Activated naive CD4-positive, alpha-beta T cell (primary cell): ENCODE measurements around the gene RBM5.

Experiments
- DNase-seq, 4 experiments: peaks; one replicate each; lab custom pipeline; 2025; lab: John Stamatoyannopoulos, UW

The RBM5 gene

DNA sequence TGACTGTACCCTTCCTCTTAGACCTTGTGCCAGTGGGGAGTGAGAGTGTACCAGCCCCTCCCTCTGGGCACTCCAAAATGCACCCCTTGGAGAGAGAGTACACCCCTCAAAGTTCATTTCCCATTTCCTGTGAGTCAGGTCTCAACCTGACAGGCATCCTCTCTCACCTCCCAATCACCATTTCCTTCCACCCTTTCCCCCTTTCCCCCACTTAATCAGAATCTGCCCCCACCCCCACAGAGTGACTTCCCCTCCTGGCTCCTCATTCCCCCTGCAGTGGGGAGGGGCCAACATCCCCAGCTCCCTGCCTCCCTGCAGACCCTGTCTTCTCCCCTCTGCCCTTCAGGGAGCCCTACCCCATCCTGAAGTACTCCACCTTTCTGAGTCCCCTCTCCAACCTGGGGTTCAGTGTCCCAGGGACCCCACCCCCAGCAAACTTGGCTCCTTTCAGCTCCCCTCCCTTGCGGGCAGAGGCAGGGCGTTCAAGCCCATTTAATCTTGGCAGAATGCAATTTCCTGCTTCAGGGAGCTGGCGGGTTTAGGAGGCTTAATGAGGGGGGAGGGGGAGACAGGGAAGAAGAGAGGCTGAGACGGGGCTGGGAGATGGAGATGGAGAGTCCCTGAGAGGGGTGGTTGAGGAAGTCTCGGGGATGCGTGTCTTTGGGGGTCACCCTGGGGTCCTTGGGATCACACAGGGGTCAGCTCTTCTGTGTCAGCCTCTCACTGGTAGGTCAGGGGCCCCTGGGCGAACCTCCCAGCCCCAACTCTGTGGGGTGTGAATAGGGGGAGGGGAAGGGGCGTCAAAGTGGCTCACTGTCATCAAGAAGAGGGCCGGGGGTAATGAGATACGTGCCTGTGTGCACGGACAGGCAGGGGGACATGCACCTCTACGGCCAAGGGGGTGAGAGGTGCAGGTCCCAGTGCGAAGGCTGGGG lies 49.8 kb downstream of the RBM5 start:
- no peak for DNase-seq

DNA sequence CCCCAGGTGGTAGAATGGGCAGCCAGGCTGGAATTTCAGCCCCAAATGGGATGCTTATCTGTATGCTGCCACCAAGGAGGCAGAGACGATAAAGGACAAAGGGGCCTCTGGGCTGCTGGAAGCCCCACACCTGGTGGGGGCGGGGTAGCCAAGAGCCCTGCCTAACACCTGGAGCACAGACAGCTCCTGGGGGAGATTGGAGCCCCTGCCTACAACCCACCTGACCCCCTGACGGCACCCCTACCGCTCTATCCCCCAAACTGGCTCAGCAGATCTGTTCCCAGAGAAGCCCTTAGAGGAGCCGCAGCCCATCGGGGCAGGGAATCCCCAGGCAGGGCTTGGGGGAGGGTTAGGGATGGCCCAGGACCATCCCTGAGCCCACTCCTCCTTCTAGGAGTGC lies 50.6 kb downstream of the RBM5 start:
- no peak for DNase-seq

DNA sequence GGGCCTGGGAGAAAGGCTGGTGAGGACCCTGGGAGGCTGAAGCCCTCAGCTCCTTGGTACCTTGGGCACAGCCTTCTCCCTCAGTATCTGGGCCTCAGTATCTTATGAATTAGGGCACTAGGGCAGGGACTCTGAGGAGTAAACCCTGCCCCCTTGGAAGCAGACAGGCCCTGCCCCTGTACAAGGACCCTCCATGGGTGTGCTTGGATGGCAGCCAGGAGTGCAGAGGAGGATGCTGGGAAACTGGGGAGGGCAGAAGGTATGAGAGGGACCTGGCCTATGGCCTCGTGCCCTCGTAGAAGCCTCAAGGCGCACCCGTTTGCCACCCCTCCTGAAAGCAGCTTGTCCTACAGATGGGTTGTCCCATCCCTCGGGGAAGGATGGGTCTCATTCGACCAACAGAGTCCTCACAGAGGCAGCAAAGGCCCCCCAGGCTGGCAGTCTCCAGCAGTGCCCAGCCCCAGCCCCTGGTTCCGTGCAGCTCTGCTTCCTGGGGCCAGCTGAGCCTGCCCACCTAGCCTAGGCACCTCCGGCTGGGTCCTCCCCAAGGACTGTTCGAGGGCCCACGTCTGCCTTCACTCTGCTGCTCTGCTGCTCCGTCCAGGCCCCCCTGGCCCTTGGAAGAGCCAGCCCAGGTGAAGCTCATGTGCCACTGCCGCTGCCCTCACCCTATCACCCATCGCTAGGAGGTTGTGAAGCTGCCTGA lies 51.2 kb downstream of the RBM5 start:
- DNase-seq: no peak

DNA sequence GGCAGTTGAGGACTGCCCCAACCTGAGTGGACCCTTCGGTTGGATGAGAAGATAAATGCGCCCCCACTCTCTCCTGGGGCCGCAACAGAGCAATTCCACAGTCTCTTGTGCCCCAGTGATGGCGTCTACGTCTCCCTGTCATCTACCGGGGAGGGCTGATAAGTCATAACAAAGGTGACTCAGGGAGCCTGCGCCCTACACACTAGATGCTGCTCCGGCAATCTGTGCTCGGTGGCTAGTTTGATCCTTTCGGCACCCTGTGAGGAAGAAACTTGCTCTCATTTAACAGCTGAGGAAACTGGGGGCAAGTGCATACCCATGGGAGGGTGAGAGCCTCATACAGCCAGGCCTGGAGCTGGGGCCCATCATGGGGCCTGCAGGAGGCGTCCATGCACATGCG lies 52.3 kb downstream of the RBM5 start:
- no peak for DNase-seq

DNA sequence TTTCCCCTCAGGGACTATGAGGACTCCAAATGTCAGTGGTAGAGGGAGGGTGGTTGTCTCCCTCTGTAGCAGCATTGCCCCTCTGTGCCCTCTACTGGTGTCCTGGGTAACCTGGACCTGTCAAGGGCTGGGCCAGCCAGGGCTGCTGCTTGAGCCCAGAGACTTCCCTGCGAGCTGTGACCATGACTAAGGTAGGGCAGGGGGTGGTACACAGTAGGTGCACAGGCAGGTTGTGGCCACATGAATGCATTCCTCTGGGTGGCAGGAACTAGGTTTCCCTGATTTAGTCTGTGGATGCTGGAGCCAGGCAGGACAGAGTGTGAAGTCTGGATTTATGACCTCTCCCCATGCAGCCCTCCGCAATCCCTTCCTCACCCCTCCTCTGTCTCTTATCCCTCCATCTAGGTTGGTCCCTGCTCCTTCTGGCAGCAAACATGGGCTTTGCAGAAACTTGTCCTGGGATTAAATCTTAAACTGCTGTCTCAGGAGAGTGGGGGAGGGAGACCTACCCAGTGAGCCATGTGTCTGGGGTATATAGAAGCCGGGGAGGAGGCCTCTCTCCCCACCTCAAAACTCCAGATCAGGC lies 57.7 kb downstream of the RBM5 start:
- no peak for DNase-seq

DNA sequence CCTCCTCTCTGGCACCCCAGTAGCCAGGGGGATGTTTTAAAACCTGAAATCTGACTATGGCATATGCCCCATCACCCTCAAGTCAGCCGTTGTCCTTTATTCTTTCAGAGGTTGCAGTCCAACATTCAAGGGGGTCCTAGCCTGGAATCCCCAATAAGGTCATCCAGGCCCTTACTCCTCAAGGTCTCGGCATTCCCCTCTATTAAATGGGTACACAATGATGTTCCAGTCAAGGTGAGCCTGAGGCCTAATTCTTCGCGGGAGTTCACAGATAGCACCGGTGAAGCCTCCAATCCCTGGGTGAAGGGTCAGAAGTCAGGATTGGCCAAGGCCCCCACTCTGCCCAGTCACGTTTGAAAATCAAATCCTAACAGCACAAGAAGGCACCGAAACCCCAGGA lies 58.3 kb downstream of the RBM5 start:
- DNase-seq: no peak

DNA sequence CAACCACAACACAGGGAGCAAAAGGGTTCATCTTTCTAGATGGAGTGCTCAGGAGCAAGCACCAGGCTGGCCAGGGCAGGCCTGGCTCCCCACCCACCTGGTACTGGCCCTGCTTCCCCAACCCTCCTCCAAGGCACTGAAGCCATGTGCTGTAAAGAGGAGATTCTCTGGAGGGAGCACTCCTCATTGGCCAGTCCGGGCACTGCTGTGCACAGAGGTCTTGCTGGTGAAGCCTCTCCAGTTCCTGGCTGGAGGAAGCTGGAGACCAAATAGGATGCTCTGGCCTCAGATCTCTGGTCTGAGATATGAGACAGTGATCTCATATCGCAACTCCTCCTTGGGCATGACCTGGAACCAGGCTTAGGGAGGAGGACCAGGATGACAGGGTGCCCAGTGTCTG lies 58.7 kb downstream of the RBM5 start:
- DNase-seq: no peak

DNA sequence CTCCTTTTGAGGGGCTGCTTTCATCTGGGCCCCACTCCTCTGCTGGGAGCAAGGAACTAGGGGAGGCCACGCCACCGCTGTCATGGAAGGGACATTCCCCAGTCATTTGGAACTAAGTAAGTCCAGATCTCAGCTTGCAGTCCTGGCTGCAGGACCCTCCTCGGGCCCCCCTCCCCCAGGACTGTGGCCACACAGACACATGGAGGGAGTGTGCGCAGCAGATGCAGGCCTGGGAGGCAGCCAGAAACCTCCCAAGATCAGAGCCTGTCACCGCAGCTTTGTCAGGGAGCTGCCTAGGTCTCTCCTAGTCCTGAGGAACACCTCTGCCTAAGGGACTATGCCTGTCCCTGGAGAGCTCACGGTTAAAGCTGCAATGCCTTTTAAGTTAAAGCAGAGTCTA lies 59.1 kb downstream of the RBM5 start:
- no peak for DNase-seq

DNA sequence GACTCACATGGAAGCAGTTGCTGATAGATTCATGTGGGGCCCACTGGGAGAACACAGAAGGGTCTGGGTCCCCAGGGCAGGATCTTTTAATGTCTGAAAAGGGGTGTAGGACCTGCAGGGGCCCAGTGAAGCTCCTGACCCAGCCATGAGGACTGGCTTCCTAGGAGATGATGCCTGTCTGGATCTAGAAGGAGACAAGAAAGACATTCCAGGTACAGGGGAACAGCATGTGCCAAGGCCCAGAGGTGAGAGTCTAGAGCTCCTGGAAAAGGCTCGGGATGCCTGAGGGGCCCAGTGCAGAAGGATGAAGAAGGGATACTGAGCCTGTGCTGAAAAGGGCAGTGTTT lies 61.7 kb downstream of the RBM5 start:
- DNase-seq: no peak

DNA sequence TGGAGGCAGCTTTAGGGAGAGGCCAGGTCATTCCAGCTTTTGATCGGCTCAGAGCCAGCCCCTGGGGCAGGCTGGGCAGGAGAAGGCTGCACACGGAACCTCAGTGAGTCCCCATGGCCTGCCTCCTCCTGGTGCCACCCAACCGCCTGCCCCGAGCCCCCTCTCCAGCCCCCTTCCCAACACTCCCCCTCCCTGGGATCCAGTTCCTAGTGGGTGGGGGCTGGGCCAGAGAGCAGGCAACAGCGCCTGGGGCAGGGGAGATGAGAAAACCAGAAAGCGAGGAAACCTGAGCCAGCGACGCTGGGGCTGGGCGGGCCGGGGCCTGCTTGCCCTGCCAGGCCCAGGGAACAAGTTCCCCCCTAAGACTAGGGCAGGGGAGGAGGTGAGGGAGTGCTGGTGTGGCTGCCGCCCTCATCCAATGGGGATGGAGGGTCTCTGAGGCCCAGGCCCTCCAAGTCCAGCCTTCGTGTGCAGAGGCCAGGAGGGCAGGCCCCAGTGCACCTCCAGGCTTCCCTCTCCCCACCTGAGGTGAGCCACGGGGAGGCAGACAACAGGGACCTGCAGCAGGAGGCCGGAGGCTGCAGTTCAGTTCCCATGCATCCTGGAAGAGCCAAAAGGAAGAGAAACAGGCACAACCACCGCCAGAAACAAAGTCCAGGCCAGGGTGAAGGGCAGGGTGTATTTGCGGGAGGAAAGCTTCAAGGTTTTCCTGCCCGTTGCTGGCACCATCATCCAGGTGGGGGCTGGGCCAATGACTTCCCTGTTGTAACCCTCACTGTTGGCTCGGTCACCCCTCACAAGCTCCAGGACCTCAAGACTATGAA lies 62.4 kb downstream of the RBM5 start:
- no peak for DNase-seq

DNA sequence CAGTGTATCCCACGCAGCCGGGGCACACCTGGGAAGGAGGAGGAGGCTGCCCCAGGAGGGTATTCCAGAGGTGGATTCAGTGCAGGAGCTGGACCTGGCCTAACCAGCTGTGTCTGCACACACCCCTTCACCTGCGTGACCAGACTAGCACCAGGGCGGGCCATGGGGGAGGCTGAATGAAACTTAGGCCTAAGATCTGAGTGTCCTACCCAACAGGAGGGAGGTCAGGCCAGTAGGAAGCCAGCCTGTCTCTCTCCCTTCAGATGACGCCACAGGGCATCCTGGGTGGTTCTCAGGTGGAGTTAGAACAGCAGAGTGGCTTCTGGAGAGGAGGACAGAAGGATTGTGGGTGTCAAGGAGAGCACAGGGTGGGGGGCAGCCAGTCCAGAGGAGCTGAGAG lies 63.0 kb downstream of the RBM5 start:
- DNase-seq: no peak

DNA sequence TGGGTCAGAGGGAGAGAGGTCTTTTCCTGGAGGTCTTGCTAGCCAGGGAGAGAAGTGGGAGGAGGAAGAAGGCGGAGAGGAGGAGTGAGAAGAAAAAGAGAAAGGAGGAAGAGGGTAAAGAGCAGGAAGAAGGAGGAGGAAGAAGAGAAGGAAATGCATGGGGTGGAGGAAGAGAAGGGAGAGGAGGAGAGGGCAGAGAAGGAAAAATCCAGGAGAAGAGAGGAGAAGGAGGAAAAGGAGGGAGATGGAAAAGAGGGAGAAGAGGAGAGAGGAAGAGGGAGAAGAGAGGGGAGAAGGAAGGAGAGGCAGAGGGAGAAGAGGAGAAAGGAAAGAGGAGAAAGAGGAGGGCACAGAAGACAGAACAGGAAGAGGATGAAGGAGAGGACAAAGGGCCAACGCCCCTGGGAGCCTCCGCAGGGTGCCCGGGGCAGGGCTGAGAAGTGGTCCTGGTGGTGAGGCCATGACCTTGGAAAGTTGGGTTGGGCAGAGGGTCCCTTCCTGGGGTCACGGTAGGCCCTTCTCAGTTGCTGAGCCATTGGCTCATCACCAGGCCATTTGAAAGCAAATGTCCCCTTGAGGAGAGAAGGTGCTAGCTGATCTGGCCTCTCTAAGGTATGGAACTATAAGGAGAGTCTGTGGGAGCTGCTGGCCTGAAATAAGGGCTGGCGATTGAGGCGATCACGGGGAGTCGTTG lies 65.2 kb downstream of the RBM5 start:
- no peak for DNase-seq

DNA sequence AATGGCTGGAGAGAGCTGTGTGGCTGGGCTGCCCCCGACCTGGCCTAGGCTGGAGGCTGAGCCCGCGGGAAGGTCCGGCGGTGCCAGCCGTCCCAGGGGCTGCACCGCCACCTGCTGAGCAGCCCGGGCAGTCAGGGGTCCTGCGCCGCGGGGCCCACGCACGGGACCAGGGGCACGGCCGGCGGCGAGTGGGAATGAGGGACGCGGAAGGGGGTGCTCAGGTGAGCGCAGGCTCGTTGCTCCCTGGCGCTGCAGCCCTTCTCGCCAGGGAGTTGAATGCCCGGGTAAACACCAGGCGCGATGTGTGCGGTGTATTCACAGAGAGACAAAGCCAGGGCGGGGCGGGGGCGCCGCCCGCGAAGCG lies 65.7 kb downstream of the RBM5 start:
- DNase-seq: no peak

DNA sequence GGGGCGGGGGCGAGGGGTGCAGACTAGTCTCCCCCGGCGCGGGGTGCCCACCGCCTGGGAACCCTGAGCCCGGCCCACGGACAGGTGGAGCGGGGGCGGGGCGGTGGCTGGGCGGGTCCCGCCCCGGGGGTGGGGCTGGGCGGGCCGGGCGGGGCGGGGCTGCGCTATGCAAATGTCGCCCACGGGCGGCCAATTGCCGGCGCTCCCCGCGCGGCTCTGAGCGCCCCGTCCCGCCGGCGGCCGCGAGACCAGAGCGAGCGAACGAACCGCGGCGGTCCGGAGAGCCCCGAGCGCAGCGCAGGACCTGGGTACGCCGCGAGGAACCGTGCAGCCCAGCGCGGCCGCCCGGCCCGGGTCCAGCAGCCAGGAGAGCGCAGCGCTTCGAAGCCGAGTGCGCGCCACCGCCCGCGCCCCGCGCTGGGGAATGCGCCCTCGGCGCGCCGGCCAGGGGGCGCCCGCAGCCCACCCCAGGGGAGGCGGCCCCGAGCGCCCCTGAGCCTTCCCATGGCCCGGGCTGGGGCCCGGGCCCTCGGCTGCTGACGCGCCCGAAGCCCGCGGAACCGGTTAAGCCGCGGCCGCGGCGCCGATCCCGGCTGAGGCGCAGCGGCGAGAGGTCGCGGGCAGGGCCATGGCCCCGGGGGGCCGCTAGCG lies 66.2 kb downstream of the RBM5 start, which contains the start of gene SEMA3F:
SEMA3F (plus strand) TSS at position 485 of the 651 bp plus-strand sequence. CDS start 4,299 bp downstream, outside the sequence.
- DNase-seq: peak; percentile 9 to 62 (median 31)

DNA sequence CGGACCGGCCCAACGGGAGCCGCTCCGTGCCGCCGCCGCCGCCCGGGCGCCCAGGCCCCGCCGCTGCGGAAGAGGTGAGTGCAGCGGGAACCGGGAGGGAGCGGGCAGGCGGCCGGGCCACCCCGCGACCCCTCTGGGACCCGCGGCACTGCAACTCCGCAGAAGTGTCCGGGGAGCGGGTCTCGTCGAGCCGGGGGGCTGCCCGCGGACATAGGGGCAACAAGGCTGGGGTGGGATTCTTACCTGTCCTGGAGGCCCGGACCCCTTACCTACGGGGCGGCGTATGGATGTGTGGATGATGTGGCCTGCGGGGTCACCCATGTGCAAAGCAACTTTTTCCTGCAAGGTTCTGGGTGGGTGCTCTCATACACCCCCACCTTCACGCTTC lies 66.8 kb downstream of the RBM5 start:
- no peak for DNase-seq

DNA sequence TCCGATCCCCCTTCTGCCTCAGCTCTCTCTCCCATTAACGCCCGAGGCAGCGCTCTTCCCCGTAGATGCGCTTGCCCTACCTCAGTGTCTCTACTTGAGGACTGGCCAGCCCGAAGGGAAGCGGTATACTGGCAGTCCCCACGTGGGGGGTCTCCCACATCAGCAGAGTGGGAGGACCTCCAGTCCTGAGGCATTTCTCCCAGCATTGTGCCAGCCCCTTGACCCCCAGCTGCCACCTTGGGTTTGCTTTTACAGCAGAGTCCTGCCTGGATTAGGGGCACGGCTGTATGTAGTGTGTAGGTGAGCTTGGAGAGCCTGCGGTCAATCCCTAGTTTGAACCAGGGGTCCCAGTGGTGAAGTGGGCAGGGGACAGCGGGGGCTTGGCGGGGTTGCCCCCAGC lies 67.2 kb downstream of the RBM5 start:
- no peak for DNase-seq

DNA sequence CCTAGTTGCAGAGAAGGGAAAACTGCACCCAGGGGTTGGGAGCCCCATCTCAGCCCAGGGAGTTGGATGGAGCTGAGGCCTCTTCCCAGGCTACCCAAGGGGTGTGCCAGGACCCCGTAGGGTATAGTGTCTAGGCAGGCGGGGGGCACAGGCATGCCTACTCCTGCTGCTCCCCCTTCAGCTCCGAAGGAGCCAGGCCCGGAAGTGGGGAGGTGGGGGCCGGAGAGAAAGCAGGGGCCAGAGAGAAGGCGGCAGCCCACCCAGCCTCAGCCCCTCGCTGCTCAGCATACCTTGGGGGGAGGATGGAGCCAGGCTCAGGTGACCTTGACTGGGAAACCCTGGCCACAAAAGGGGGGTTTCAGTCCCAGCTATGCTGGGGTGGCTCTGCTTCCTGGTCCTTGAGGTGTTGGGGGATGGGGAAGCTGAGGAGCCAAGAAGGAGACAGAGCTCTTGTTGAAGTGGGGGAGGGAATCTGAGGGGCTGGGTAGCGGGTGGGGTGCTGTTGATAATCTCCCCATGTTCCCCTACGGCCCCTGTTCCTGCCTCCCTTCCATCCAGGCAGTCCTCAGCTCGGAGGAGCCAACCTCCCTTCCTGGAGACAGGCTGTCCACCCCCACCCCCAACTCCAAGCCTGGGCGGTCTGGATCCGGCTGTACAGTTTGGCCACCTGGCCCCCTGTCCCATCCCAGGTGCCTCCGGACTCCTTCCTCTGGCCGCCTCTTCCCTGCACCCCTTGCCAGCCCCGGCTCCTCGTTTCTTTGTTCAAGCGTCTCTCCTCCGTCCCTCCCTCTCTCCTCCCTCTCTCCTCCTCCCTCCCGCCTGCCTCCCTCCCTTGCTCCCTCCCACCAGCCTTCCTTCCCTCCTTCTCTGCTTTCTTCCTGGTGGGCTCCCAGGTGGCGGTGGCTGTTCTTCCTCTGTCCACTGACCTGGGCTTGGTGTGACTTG lies 68.1 kb downstream of the RBM5 start:
- no peak for DNase-seq

DNA sequence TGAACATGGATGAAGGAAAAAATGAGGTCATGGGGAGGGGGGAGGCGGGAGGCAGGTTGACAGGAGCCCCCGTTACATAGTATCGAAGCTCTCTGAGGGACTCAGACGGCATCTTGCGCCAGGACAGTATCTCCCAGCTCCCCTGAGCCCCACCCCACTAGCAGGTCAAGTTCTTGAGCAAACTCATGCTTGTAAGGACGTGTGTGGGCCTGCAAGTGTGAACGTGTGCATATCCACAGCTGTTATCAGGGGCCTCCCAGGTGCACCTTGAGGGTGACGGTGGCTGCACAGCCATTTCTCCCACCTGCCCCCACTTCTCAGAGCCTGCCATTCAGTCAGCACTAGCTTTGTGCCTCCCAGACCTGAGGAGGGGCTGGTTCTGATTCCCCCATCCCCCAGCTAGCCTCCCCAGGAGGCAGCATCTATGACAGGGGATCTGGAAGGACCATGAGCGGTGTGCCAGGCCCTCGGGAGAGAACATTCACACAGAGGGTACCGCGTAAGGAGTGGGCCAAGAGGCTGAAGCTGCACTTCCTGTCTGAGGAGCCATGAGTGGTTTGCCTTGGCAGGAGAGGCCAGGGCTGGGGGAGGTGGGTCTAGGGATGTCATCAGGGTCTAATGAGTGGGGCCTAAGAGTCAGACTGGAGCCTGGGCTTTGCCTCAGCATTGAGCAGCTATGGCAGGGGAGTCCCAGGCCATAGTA lies 69.3 kb downstream of the RBM5 start:
- no peak for DNase-seq

DNA sequence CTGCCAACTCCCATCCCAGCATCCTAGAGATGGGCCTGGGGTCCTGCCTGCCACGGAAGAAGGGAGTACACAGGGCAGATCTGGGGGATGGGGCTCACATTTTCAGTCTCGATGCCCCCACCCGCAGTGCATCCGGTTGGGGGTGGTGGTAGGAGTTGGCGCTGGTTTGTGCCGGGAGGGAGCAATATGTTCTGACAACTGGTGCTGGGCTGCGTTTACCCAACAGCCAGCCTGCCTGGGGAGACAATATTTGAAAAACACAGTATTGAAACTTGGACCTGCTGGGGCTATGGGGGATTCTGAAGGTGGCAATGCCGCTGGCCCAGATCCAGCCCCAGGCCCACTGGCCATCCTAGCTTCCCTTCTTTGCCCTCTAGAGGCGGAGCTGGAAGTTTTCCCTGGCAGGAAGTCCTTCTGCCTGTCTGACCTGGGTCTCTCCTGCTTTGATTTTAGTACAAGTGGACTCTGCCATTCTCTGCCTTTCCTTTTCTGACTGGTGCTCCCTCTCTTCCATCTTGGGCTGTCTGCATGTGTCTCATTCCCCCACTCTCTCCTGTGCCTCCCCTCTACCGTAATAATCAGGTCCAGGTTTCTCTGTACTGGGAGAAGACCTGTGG lies 69.9 kb downstream of the RBM5 start:
- no peak for DNase-seq
